ENCODE measurements around the gene DDX39B.

Gene DDX39B

DNA sequence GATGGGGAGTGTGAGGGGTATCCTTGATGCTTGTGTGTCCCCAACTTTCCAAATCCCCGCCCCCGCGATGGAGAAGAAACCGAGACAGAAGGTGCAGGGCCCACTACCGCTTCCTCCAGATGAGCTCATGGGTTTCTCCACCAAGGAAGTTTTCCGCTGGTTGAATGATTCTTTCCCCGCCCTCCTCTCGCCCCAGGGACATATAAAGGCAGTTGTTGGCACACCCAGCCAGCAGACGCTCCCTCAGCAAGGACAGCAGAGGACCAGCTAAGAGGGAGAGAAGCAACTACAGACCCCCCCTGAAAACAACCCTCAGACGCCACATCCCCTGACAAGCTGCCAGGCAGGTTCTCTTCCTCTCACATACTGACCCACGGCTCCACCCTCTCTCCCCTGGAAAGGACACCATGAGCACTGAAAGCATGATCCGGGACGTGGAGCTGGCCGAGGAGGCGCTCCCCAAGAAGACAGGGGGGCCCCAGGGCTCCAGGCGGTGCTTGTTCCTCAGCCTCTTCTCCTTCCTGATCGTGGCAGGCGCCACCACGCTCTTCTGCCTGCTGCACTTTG is 33.6 kb upstream of the DDX39B start, which contains the start of gene TNF:
TNF (plus strand) TSS at position 231 of the 567 bp plus-strand sequence; CDS start at position 408, 177 bp downstream.
- peak; percentile 77 for DNase-seq

DNA sequence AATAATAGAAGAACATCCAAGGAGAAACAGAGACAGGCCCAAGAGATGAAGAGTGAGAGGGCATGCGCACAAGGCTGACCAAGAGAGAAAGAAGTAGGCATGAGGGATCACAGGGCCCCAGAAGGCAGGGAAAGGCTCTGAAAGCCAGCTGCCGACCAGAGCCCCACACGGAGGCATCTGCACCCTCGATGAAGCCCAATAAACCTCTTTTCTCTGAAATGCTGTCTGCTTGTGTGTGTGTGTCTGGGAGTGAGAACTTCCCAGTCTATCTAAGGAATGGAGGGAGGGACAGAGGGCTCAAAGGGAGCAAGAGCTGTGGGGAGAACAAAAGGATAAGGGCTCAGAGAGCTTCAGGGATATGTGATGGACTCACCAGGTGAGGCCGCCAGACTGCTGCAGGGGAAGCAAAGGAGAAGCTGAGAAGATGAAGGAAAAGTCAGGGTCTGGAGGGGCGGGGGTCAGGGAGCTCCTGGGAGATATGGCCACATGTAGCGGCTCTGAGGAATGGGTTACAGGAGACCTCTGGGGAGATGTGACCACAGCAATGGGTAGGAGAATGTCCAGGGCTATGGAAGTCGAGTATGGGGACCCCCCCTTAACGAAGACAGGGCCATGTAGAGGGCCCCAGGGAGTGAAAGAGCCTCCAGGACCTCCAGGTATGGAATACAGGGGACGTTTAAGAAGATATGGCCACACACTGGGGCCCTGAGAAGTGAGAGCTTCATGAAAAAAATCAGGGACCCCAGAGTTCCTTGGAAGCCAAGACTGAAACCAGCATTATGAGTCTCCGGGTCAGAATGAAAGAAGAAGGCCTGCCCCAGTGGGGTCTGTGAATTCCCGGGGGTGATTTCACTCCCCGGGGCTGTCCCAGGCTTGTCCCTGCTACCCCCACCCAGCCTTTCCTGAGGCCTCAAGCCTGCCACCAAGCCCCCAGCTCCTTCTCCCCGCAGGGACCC is 32.6 kb upstream of the DDX39B start:
- DNase-seq, result no peak

DNA sequence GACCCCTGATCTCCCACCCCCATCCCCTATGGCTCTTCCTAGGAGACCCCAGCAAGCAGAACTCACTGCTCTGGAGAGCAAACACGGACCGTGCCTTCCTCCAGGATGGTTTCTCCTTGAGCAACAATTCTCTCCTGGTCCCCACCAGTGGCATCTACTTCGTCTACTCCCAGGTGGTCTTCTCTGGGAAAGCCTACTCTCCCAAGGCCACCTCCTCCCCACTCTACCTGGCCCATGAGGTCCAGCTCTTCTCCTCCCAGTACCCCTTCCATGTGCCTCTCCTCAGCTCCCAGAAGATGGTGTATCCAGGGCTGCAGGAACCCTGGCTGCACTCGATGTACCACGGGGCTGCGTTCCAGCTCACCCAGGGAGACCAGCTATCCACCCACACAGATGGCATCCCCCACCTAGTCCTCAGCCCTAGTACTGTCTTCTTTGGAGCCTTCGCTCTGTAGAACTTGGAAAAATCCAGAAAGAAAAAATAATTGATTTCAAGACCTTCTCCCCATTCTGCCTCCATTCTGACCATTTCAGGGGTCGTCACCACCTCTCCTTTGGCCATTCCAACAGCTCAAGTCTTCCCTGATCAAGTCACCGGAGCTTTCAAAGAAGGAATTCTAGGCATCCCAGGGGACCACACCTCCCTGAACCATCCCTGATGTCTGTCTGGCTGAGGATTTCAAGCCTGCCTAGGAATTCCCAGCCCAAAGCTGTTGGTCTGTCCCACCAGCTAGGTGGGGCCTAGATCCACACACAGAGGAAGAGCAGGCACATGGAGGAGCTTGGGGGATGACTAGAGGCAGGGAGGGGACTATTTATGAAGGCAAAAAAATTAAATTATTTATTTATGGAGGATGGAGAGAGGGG is 31.7 kb upstream of the DDX39B start:
- DNase-seq, result no peak

DNA sequence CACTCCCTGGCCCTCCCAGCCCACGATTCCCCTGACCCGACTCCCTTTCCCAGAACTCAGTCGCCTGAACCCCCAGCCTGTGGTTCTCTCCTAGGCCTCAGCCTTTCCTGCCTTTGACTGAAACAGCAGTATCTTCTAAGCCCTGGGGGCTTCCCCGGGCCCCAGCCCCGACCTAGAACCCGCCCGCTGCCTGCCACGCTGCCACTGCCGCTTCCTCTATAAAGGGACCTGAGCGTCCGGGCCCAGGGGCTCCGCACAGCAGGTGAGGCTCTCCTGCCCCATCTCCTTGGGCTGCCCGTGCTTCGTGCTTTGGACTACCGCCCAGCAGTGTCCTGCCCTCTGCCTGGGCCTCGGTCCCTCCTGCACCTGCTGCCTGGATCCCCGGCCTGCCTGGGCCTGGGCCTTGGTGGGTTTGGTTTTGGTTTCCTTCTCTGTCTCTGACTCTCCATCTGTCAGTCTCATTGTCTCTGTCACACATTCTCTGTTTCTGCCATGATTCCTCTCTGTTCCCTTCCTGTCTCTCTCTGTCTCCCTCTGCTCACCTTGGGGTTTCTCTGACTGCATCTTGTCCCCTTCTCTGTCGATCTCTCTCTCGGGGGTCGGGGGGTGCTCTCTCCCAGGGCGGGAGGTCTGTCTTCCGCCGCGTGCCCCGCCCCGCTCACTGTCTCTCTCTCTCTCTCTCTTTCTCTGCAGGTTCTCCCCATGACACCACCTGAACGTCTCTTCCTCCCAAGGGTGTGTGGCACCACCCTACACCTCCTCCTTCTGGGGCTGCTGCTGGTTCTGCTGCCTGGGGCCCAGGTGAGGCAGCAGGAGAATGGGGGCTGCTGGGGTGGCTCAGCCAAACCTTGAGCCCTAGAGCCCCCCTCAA is 30.5 kb upstream of the DDX39B start, which contains the start of gene LTA:
LTA (plus strand) TSS at position 249 of the 871 bp plus-strand sequence; CDS start at position 703, 454 bp downstream.
- peak; percentile 69 for DNase-seq

DNA sequence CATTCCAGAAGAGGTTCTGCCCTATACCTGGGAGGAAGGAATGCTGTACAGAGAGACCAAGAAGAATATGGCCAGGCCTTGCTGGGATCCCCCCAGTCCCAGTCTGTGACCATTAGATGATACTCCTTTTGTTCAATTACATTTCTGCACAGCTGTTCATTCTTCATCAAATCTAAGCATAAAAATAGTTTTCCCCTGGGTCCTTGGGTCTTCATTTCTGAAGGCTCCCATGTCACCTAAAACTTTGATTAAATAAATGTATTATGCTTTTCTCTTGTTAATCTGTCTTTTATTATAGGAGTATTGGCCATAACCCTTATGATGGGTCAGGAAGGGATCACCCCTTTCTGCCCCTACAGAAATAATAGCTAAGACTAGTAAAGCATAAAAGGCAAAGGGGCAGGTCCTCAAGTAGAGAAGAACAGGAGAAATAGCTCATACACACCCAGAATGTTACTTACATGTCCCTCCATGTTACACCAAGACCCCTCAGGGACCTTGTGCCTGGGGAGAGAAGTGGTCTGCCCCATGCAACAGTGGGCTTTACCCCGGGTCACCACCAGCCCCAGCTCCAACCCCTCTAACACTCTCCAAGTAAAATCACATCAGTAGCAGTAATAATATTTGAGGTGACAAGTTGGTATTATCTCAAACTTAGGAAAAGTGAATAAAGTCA is 28.2 kb upstream of the DDX39B start:
- no peak for DNase-seq

DNA sequence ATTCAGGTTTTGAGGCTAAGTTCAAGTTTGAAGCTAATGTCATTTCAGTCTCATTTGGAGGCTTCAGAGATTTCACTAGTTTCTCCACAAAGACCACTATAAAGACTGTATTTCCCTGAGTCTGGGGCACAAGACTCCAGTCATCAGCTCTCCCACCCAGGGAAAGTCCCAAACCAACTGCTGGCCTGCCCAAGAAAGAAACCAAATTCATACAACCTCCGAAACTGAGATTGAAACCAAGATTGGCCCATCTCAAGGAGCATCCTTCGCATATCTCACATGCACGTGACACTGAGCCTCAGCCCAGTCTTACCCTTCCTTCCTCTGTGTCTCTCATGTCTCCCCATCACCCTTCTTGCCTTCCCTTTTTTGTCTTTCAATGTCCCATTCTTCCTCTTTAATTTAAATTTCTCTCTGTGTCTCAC is 26.7 kb upstream of the DDX39B start:
- DNase-seq, result peak; percentile 55

DNA sequence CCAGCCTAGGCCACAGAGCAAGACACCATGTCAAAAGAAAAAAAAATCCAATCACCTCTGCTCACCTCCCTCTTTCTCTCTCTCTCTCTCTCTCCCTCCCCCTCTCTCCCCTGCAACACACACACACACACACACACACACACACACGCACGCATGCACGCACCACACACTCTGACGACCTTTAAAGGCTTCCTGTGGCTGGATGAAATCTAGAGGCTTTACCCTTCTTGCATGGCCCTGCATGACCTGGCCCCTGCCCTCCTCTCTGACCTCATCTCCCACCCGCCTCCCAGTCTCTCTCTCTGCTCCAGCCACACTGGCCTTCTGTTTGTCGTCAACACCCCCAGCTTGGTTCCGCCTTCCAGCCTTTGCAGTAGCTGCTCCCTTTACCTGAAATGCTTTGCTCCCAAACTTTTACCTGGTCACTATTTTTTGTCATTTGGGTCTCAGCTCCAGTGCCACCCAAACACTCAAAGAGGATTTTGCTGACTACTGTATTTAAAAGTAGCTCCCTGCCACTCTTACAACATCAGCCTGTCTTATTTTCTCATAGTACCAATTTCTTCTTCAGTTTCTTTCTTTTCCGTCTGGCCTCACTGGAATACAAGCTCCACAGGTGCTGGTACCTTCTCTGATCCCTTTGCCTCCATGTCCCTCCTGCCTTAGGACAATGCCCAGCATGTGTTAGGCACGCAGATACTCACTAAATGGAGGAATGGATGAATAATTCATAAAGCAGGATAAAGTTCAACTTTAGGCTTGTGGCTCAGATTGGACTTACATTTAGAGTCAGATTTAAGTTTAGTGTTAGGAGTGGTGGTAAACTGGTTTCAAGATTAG is 25.9 kb upstream of the DDX39B start:
- no peak for DNase-seq

DNA sequence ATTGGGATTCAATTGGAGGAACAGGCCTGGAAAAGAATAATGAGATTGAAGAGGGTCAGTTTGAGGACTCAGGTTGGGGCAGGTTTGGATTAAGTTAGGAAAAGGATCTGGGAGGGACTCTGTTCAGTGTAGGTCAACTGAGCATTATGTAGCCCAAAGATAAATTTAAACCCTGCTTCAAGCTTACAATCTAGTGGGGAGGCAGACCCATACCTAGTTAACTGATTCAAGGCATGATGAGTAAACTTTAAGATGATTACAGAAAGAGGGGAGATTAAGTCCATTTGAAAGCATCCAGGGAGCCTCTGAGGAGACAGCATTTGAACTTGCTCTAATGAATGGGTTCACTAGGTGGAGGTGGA is 18.9 kb upstream of the DDX39B start:
- DNase-seq, result no peak

DNA sequence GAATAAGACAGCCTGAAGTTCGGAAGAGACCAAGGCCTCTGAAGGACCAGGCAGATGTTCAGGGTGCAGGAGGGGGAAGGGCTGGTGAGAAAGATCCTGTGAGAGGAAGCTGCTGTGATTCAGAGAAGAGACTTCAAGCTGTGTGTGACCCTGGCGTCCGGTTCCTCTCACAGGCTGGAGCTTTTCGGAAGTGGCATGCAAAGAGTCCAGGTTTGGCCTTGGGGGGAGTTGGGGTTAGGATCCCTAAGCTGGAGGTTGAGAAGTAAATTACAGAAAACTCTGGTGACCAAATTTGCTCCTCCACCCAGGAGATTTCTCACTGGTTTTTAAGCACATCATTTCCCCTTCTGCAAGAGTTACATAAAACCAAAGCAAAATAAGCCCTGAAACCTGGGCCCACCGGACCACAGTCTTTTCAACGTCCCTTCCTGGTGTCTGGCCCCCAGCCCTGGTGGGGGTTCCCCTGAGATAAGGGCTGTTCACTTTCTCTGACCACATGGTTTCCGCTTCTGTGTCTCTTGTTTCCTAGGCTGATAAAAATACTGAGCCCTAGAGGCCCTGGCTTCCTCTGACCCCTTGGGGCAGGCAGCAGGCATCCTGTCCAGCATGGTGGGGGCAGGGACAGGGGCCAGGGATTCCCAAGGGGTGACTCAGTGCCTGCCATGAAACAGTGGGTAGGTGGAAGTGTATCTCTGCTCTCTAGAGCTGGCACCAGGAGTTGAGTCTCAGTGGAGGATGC is 18.3 kb upstream of the DDX39B start:
- no peak for DNase-seq

DNA sequence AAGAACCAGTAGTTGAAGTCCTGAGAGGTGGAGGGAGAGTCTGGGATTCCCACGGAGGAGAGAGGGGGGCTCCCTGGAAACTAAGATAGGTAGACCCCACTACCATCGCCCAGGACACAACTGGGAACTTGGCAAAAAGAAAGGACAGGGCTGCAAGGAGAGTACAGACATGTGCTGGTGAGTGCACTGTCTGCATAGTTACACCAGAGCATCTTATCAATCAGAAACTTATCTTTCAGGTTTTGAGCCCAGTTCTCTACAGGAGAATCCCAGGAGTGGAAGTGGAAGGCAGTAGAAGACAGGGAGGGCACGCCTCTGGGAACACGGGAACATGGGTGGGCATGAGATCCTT is 17.8 kb upstream of the DDX39B start:
- no peak for DNase-seq

DNA sequence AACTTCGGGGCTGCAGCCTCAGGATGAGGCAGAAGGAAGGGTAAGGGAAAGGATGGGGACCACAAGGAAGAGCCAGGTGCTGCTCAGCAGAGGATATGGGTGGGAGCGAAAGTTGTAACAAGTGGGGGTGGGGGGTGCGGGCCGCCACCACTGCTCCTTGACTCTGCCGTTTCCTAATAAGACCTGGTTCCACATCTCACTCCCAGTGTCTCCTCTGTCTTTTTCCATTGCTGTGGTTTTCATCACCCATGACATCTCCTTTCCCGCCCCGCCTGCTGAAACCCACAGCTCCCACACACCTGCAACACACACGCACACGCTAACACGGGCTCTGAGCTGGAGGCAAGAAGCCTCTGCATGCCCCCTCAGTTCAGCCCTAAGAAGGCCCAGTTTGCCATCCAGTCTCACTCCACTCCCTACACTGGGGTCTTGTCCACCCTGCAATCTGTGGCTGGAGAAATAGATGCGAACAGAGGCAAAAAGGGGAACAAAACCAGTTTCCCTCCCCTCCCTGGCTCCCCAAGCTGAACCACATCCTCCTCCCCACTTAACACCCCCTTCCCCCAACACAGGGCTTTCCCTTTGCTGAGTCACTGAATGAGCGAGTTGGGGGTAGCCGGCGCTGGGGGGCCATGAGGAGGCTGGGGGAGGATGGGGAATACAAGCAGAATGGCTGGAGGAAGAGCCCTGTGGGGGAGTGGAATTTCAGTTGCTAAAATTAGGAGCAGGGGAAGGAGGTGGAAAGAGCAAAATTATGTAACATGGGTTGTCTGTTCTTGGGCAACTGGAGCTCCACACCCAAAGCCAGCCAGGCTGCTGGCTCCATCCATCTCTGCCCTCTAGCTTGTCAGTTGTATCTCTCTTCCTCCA is 17.1 kb upstream of the DDX39B start:
- DNase-seq, result peak; percentile 53

DNA sequence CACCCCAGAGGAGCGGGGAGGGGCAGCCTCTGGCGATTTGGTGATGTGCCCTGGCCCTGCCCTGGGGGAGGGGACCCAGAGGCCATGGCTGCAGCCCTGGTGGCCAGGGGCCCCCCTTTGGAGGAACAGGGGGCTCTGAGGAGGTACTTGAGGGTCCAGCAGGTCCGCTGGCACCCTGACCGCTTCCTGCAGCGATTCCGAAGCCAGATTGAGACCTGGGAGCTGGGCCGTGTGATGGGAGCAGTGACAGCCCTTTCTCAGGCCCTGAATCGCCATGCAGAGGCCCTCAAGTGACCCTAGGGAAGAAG is 16.5 kb upstream of the DDX39B start:
- no peak for DNase-seq

DNA sequence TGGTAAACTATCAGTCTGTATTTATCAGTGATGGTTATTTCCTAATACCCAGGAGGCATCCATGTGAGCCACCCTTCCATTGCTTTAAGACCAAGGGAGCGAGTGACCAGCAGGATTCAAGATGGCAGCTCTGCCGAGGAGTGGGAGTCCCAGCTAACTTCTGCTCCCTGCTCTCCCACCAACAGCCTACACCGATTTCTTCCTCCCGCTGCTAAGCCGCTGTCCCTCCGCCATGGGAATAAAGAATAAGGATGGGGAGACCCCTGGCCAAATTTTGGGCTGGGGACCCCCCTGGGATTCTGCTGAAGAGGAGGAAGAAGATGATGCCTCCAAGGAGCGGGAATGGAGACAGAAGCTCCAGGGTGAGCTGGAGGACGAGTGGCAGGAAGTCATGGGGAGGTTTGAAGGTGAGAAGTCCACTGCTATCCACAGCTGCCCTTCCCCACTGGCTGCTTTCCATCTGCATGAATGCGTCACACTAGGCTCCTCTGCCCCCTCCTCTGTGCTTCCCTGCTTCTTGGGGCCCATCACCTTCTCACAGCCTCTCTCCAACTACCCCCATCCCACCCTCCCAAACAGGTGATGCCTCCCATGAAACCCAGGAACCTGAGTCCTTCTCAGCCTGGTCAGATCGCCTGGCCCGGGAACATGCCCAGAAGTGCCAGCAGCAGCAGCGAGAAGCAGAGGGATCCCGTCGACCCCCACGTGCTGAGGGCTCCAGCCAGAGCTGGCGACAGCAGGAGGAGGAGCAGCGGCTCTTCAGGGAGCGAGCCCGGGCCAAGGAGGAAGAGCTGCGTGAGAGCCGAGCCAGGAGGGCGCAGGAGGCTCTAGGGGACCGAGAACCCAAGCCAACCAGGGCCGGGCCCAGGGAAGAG is 15.9 kb upstream of the DDX39B start:
- no peak for DNase-seq

DNA sequence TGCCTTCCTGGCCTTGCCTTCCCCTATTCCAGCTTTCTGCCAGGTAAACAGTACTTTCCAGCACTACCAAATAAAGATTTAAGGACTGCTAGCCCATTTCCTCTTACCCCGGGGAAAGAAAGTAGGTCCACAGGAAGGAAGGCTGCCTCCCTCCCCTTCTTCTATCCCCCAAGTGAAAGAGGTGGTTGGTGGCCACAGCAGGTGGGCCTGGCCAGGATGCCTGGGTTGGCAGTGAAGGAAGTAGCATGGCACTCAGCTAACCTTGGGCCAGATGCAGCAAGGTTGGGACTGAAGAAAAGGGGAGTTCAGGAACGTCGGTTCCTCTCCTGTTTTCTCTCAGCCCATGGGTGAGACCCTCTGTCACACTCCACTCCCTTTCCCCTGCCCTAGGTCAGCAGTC is 14.5 kb upstream of the DDX39B start:
- no peak for DNase-seq

DNA sequence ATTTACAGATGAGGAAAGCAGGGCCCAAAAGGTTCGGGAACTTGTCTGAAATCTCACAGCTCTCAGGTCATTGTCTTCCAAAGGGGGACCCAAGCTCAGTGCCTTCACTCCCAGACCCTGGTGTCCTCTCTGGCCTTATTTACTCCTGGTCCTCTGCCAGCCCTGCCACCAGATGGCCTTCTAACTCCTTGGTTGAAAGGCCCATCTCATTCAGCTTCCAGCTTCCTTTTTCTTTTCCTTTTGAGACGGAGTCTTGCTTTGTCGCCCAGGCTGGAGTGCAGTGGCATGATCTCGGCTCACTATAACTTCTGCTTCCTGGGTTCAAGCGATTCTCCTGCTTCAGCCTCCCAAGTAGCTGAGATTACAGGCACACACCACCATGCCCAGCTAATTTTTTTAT is 9.6 kb upstream of the DDX39B start:
- peak; percentile 52 for DNase-seq

DNA sequence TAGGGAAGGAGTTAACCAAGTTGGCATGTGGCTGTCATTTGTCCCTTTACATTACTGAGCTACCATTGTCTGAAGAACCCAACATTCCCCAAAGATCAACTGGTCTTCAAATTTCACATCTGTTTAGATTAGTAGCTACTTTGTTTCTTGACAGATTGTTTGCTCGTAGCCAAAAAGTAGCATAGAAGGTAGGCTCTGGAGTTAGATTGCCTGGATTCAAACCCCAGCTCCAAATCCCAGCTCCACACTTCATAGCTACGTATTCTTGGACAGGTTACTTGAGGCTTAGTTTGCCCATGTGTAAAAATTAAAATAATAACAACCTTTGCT is 6.7 kb upstream of the DDX39B start:
- no peak for DNase-seq

DNA sequence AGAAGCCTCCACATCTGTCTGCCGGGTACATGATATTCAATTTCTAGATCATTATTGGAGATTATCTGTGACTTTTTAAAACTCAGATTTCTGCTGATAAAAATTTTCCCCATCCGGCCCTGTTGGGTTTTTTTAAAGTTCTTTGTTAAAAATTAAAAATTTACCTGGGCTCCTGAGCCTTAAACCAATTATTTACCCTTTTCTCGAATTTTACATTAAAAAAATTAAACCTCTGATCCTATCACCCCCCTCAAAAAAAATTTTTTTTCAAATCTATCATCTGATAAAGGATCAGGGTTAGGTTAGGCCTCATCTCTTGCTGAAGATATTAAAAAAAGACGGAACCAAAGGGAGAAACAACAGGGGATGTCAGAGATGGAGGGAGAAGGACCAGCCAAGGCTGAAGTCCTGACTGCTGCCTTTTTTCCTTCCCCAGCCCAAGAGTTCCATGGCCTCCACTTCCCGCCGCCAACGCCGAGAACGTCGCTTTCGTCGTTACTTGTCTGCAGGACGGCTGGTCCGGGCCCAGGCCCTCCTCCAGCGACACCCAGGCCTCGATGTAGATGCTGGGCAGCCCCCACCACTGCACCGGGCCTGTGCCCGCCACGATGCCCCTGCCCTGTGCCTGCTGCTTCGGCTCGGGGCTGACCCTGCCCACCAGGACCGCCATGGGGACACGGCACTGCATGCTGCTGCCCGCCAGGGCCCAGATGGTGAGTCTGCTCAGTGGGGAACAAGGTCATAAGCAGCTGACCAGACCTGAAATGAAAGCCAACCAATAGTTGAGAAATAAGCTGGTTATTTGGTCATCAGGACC is 6.1 kb upstream of the DDX39B start:
- no peak for DNase-seq
